Osteoblast (primary cell): ENCODE results near the gene GRIK4. TPM values are rescaled to one million over a fixed set of nuclear protein-coding genes. Genes with fewer than 3 reads are reported as not detected.

ENCODE experiments used
- DNase-seq: peaks from one replicate; pipeline ENCODE4 v3.0.0; 2011; ENCODE audit warnings: low spot score, mixed read lengths; ENCODE audit not compliant: insufficient read length; ENCODE audit errors: missing footprints
- H2AFZ ChIP-seq: 2 replicates; pipeline ENCODE4 v1.6.0; 2011; ENCODE audit warnings: mild to moderate bottlenecking, low read length
- H3K27ac ChIP-seq: 2 replicates; pipeline ENCODE4 v1.5.1; 2011; ENCODE audit warnings: mild to moderate bottlenecking, low read depth, low read length, moderate library complexity
- H3K27me3 ChIP-seq: 2 replicates; pipeline ENCODE4 v1.6.0; 2012; ENCODE audit warnings: mild to moderate bottlenecking, control low read depth, inconsistent platforms, low read length, moderate library complexity; ENCODE audit not compliant: insufficient read depth
- H3K36me3 ChIP-seq: 2 replicates; pipeline ENCODE4 v1.5.1; 2011; ENCODE audit warnings: mild to moderate bottlenecking, low read length, control low read depth, moderate library complexity; ENCODE audit not compliant: insufficient read depth
- H3K4me1 ChIP-seq: 2 replicates; pipeline ENCODE4 v1.5.1; 2011; ENCODE audit warnings: mild to moderate bottlenecking, low read length, control low read depth, moderate library complexity; ENCODE audit not compliant: insufficient read depth
- H3K4me2 ChIP-seq: 2 replicates; pipeline ENCODE4 v1.6.0; 2011; ENCODE audit warnings: mild to moderate bottlenecking, low read length; ENCODE audit not compliant: insufficient read depth
- H3K4me3 ChIP-seq: fragments of 200-600 bp; sonication (generic); 3 replicates; pipeline ENCODE4 v1.5.1; 2012; ENCODE audit warnings: mild to moderate bottlenecking, low read length, inconsistent platforms; ENCODE audit not compliant: insufficient read depth
- H3K79me2 ChIP-seq: 2 replicates; pipeline ENCODE4 v1.6.0; 2012; ENCODE audit warnings: mild to moderate bottlenecking, low read length, control low read depth, inconsistent platforms; ENCODE audit not compliant: insufficient read depth
- H3K9me3 ChIP-seq: 2 replicates; pipeline ENCODE4 v1.5.1; 2011; ENCODE audit warnings: low read depth, low read length, control low read depth
- H4K20me1 ChIP-seq: 2 replicates; pipeline ENCODE4 v1.6.0; 2012; ENCODE audit warnings: mild to moderate bottlenecking, low read length, control low read depth; ENCODE audit not compliant: insufficient read depth
- total RNA-seq: library from RNA; depleted of rRNA; stranded (reverse); fragments of >200 nt; gene quantifications from 2 replicates; pipeline ENCODE4 v1.2.3, GENCODE V29; 2012
- TF ChIP-seq, protein P1 (sequence below): IDR thresholded peaks from 2 replicates; pipeline ENCODE4 v1.5.1; 2011; ENCODE audit warnings: mild to moderate bottlenecking, low read depth, low read length, moderate library complexity; ENCODE audit errors: extremely low read depth

The GRIK4 gene
- total RNA-seq, 1 donor, result under 0.01 TPM

DNA sequence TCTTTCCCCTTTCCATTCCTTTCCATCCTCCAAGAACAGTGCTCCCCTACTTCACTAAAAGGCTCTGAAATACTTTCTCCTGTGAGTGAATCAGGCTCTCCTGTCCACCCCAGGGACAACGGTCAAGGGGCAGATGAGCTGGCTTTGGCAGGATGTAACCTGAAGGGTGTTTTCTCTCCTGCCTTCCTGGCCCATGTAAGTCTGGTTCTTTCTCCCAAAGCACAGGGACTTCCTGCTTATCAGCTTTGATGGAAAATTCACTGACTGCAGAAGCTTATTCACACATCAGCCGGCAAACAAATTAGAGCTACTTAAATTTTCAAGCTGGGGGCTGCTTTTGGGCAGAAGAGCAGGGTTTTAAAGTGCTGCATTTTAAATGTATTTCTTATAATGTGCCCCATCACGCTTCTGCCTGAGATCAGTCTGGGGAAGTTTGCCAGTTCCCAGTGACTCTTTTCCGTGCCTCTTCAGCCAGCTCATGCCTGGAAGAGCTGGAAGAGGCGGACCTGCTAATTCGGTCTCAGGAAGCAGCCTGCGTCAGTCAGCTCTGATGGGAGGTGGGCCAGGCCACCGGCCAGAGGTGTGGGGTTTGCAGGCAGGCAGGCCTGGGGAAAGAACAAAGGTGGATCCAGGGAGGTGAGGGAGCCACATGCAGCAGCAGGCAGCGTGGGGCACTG is 372.0 kb downstream of the GRIK4 start:
- TF ChIP-seq, protein P1, sequence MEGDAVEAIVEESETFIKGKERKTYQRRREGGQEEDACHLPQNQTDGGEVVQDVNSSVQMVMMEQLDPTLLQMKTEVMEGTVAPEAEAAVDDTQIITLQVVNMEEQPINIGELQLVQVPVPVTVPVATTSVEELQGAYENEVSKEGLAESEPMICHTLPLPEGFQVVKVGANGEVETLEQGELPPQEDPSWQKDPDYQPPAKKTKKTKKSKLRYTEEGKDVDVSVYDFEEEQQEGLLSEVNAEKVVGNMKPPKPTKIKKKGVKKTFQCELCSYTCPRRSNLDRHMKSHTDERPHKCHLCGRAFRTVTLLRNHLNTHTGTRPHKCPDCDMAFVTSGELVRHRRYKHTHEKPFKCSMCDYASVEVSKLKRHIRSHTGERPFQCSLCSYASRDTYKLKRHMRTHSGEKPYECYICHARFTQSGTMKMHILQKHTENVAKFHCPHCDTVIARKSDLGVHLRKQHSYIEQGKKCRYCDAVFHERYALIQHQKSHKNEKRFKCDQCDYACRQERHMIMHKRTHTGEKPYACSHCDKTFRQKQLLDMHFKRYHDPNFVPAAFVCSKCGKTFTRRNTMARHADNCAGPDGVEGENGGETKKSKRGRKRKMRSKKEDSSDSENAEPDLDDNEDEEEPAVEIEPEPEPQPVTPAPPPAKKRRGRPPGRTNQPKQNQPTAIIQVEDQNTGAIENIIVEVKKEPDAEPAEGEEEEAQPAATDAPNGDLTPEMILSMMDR, result no peak
- Histone ChIP-seq H4K20me1 (no peaks in the 10 kb centered on the region), H3K9me3 (no peaks in the 10 kb centered on the region), H3K36me3 (no peaks in the 10 kb centered on the region), H3K27me3 (peaks cover 2% of the 10 kb centered on the region), H3K4me2 (no peak overlapping the region), H3K4me1 (peaks cover 16% of the 10 kb centered on the region), H2AFZ (no peak overlapping the region), H3K79me2 (no peaks in the 10 kb centered on the region), H3K4me3 (no peak overlapping the region), H3K27ac (no peak overlapping the region)
- DNase-seq, result no peak

DNA sequence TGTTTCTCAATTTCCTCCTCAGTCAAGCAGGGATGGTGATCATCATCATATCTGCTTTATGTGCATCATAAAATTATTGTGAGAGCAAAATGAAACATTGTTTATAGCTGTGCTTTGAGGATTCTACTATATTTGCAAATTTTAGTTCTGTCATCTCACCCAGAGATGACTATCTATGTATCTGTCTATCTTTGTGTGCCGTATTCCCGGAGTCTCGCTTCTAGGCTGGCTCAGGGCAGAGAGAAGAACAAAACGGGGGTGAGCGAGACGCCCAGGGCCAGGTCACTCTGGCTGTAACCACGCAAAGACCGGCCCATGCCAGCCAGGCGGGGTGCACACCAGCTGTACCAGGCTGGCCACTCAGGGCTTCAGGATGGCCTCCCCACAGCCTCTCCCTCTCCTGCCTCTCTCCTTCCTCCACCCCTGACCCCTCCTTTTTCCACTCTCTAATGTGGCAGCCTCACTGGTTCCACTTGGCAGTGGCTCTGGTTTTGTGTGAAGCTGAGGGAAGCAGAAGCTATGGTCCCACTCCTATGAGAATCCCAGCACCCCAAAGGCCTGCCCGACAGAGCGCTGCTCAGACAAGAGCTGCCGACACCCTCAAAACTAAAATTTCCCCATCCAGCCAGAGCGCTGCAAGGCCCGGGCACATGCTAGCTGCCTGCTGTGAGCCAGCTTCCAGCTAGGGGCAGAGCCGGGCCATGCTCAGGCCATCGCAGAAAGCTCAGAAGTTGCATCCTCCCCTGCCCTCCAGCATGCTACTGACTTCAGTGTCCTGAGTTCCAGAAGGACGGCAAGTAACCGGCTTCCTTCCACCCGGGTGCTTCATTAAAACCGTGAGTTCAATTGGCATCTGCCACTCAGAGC is 372.8 kb downstream of the GRIK4 start:
- no peak for DNase-seq
- Histone ChIP-seq H2AFZ (no peak overlapping the region), H4K20me1 (no peaks in the 10 kb centered on the region), H3K4me3 (no peak overlapping the region), H3K9me3 (no peaks in the 10 kb centered on the region), H3K4me1 (peaks cover 16% of the 10 kb centered on the region), H3K4me2 (no peak overlapping the region), H3K36me3 (no peaks in the 10 kb centered on the region), H3K27me3 (peaks cover 6% of the 10 kb centered on the region), H3K79me2 (no peaks in the 10 kb centered on the region), H3K27ac (no peak overlapping the region)
- TF ChIP-seq, protein P1, result no peak

- H4K20me1 ChIP-seq, result no peaks in the 10 kb centered on the region
- H3K4me1 ChIP-seq, result no peaks in the 10 kb centered on the region
- H3K27me3 ChIP-seq, result peaks cover 6% of the 10 kb centered on the region
- H2AFZ ChIP-seq, result no peak overlapping the region
- TF ChIP-seq, protein P1, result no peak
- no peak overlapping the region for H3K27ac ChIP-seq
- no peak for DNase-seq
- no peaks in the 10 kb centered on the region for H3K79me2 ChIP-seq
- no peaks in the 10 kb centered on the region for H3K36me3 ChIP-seq
- H3K9me3 ChIP-seq, result no peaks in the 10 kb centered on the region
- H3K4me2 ChIP-seq, result no peak overlapping the region
- H3K4me3 ChIP-seq, result no peak overlapping the region
These were observed 379.2 kb downstream of the GRIK4 start for GRCh38 chr11:120890609-120891320.
